Measurements from ENCODE around the gene HPCAL1.
"Not testable (repeated sequence)": the region's sequence is repeated elsewhere in the genome, so short reads cannot be mapped to it uniquely, and the experiment has no call there.

HPCAL1 gene

GRCh38 chr2:10284108-10284870 lies 18.4 kb upstream of the HPCAL1 start:
- no peak for DNase-seq (ENCODE audit: low read depth in 2 of 2)

- no peak for DNase-seq (ENCODE audit: low read depth in 2 of 2)
These were observed 17.5 kb upstream of the HPCAL1 start for GRCh38 chr2:10285191-10285555.

GRCh38 chr2:10285556-10286198 lies 17.0 kb upstream of the HPCAL1 start:
- DNase-seq (ENCODE audit: low read depth in 2 of 2): no peak

- DNase-seq (ENCODE audit: low read depth in 2 of 2): no peak
These were observed 16.3 kb upstream of the HPCAL1 start for GRCh38 chr2:10286216-10287037.

GRCh38 chr2:10287761-10288160 lies 14.9 kb upstream of the HPCAL1 start:
- DNase-seq (ENCODE audit: low read depth in 2 of 2): no peak

- no peak for DNase-seq (ENCODE audit: low read depth in 2 of 2)
These were observed 14.1 kb upstream of the HPCAL1 start for GRCh38 chr2:10288606-10289005.

- DNase-seq (ENCODE audit: low read depth in 2 of 2): no peak
These were observed 13.4 kb upstream of the HPCAL1 start for GRCh38 chr2:10289352-10289751.

- DNase-seq (ENCODE audit: low read depth in 2 of 2): no peak
These were observed 12.8 kb upstream of the HPCAL1 start for GRCh38 chr2:10289891-10290290.

GRCh38 chr2:10291376-10291775 lies 11.3 kb upstream of the HPCAL1 start:
- DNase-seq (ENCODE audit: low read depth in 2 of 2): not testable (repeated sequence)

GRCh38 chr2:10292033-10292432 lies 10.7 kb upstream of the HPCAL1 start:
- DNase-seq (ENCODE audit: low read depth in 2 of 2): no peak

GRCh38 chr2:10293603-10294002 lies 9.1 kb upstream of the HPCAL1 start:
- no peak for DNase-seq (ENCODE audit: low read depth in 2 of 2)

- no peak for DNase-seq (ENCODE audit: low read depth in 2 of 2)
These were observed 8.6 kb upstream of the HPCAL1 start for GRCh38 chr2:10294077-10294476.

- DNase-seq (ENCODE audit: low read depth in 2 of 2): not testable (repeated sequence)
These were observed 7.1 kb upstream of the HPCAL1 start for GRCh38 chr2:10295649-10296048.

GRCh38 chr2:10296142-10296541 lies 6.6 kb upstream of the HPCAL1 start:
- DNase-seq (ENCODE audit: low read depth in 2 of 2): no peak

- no peak for DNase-seq (ENCODE audit: low read depth in 2 of 2)
These were observed 5.4 kb upstream of the HPCAL1 start for GRCh38 chr2:10297191-10297830.

GRCh38 chr2:10297959-10298531 lies 4.7 kb upstream of the HPCAL1 start:
- DNase-seq (ENCODE audit: low read depth in 2 of 2): peak; percentile 34 to 40

GRCh38 chr2:10298777-10299176 lies 3.9 kb upstream of the HPCAL1 start:
- DNase-seq (ENCODE audit: low read depth in 2 of 2): not testable (repeated sequence)

GRCh38 chr2:10300328-10300920 lies 2.3 kb upstream of the HPCAL1 start:
- no peak for DNase-seq (ENCODE audit: low read depth in 2 of 2)

GRCh38 chr2:10300997-10301940 lies 1.4 kb upstream of the HPCAL1 start:
- DNase-seq (ENCODE audit: low read depth in 2 of 2): peak in 1 of 2 donors; percentile 24

GRCh38 chr2:10301941-10302478 lies 694 bp upstream of the HPCAL1 start:
- DNase-seq (ENCODE audit: low read depth in 2 of 2): no peak
